Adrenal gland (tissue), 5 donors: ENCODE measurements around the gene NFYC.
"Not testable (repeated sequence)": the region's sequence is repeated elsewhere in the genome, so short reads cannot be mapped to it uniquely, and the experiment has no call there.

ENCODE experiments used
- CTCF ChIP-seq, 6 experiments: fragments of 450-650 bp in 4 of 6; fragments of 200-600 bp in 2 of 6; sonication (generic) in 1 of 6; IDR thresholded peaks; 1 replicate in 5 of 6; 2 replicates in 1 of 6; pipeline versions ENCODE4 v1.5.1 to v1.8.0; 2016 to 2021; ENCODE audit warnings: antibody characterized with exemption in 6 of 6, mild to moderate bottlenecking in 2 of 6, moderate library complexity in 1 of 6
- POLR2A ChIP-seq, 2 donors: fragments of 450-650 bp; IDR thresholded peaks; one replicate each; pipeline ENCODE4 v1.6.1; 2017; ENCODE audit warnings: antibody characterized with exemption in 2 of 2, mild to moderate bottlenecking in 2 of 2, moderate library complexity in 1 of 2
- donor health status: DM: no; HTN: no; CAD: no.

GRCh38 chr1:40702810-40703209 lies 11.3 kb downstream of the NFYC start:
- not testable (repeated sequence) for TF ChIP-seq POLR2A, CTCF (IDR thresholded peaks at IDR 0.05)
